Hippocampal formation (tissue), 2 donors: ENCODE data around the gene OR51G2.

ENCODE experiments used
- DNase-seq, 2 donors: peaks; one replicate each; lab custom pipeline; 2025; lab: John Stamatoyannopoulos, UW

OR51G2 gene

GRCh38 chr11:4865855-4866254 lies 53.3 kb downstream of the OR51G2 start:
- no peak for DNase-seq

- no peak for DNase-seq
Measured at GRCh38 chr11:4863876-4864275, 55.3 kb downstream of the OR51G2 start.
